A673 (cell line): Measurements from ENCODE around the gene TRAF3IP3.

ENCODE experiments used
- CTCF ChIP-seq: fragments of 300-800, 200-600 bp; sonication (generic); conservative IDR thresholded peaks from 2 replicates; pipeline ENCODE4 v1.5.1; 2017; ENCODE audit warnings: low read depth, mild to moderate bottlenecking, antibody characterized with exemption, low read length, moderate library complexity, mixed read lengths
- EZH2 ChIP-seq: fragments of 200-600 bp; sonication (generic); IDR thresholded peaks from 2 replicates; pipeline ENCODE4 v1.6.1; 2017; ENCODE audit warnings: borderline replicate concordance, low read depth, mild to moderate bottlenecking, mixed read lengths, antibody characterized with exemption, low read length; ENCODE audit not compliant: poor library complexity, severe bottlenecking

GRCh38 chr1:209787551-209787950 lies 31.7 kb downstream of the TRAF3IP3 start:
- TF ChIP-seq CTCF (no peak), EZH2 (no peak)
